ENCODE results near the gene JOSD1. TPM values are rescaled to one million over a fixed set of nuclear protein-coding genes. Genes with fewer than 3 reads are reported as not detected.

JOSD1 gene
- total RNA-seq, 4 donors from 2014 or later: 77.6 to 156 (median 121) TPM

- Histone ChIP-seq H3K27me3 (no peaks in the 10 kb centered on the region), H3K36me3 (peaks cover 0 to 100% (median 5%) of the 10 kb centered on the region in 3 donors), H3K27ac (no peak overlapping the region), H3K9me3 (no peaks in the 10 kb centered on the region), H3K4me1 (peaks cover 0 to under 1% (median 0%) of the 10 kb centered on the region in 4 donors), H3K4me3 (no peak overlapping the region)
- no peak for DNase-seq
- TF ChIP-seq POLR2A (IDR thresholded peaks at IDR 0.05) (no peak), CTCF (IDR thresholded peaks at IDR 0.05) (no peak)
Observed at GRCh38 chr22:38727123-38727522, 26.4 kb upstream of the JOSD1 start.

GRCh38 chr22:38725900-38726655 is 25.3 kb upstream of the JOSD1 start:
- H3K27ac ChIP-seq: no peak overlapping the region
- no peak for DNase-seq
- no peaks in the 10 kb centered on the region for H3K27me3 ChIP-seq
- no peaks in the 10 kb centered on the region for H3K9me3 ChIP-seq
- peaks cover 0 to 100% (median 5%) of the 10 kb centered on the region in 3 donors for H3K36me3 ChIP-seq
- no peak for TF ChIP-seq CTCF (IDR thresholded peaks at IDR 0.05)
- TF ChIP-seq POLR2A (IDR thresholded peaks at IDR 0.05): no peak
- no peaks in the 10 kb centered on the region for H3K4me1 ChIP-seq
- no peak overlapping the region for H3K4me3 ChIP-seq

GRCh38 chr22:38724926-38725571 is 24.3 kb upstream of the JOSD1 start:
- H3K27me3 ChIP-seq: no peaks in the 10 kb centered on the region
- H3K36me3 ChIP-seq: peaks cover 0 to 99% (median 5%) of the 10 kb centered on the region in 3 donors
- TF ChIP-seq POLR2A (IDR thresholded peaks at IDR 0.05): no peak
- peak in 4 of 6 experiments; percentile 39 to 47 (median 45) for TF ChIP-seq CTCF (IDR thresholded peaks at IDR 0.05)
- no peak overlapping the region for H3K27ac ChIP-seq
- no peaks in the 10 kb centered on the region for H3K9me3 ChIP-seq
- no peak overlapping the region for H3K4me3 ChIP-seq
- no peak for DNase-seq
- no peaks in the 10 kb centered on the region for H3K4me1 ChIP-seq

GRCh38 chr22:38724176-38724575 is 23.4 kb upstream of the JOSD1 start:
- Histone ChIP-seq H3K9me3 (no peaks in the 10 kb centered on the region), H3K27ac (no peak overlapping the region), H3K36me3 (peaks cover 0 to 92% (median 5%) of the 10 kb centered on the region in 3 donors), H3K4me1 (no peaks in the 10 kb centered on the region), H3K27me3 (no peaks in the 10 kb centered on the region), H3K4me3 (no peak overlapping the region)
- no peak for DNase-seq
- no peak for TF ChIP-seq POLR2A (IDR thresholded peaks at IDR 0.05)
- no peak for TF ChIP-seq CTCF (IDR thresholded peaks at IDR 0.05)

GRCh38 chr22:38721551-38721950 is 20.8 kb upstream of the JOSD1 start:
- H3K36me3 ChIP-seq: peaks cover 0 to 81% (median 0%) of the 10 kb centered on the region in 3 donors
- no peak for DNase-seq
- no peak for TF ChIP-seq POLR2A (IDR thresholded peaks at IDR 0.05)
- TF ChIP-seq CTCF (IDR thresholded peaks at IDR 0.05): no peak
- H3K4me3 ChIP-seq: no peak overlapping the region
- H3K4me1 ChIP-seq: no peaks in the 10 kb centered on the region
- no peaks in the 10 kb centered on the region for H3K27me3 ChIP-seq
- H3K27ac ChIP-seq: no peak overlapping the region
- H3K9me3 ChIP-seq: no peaks in the 10 kb centered on the region
